B cell (primary cell): ENCODE measurements around the gene ITPR2. TPM values are rescaled to one million over a fixed set of nuclear protein-coding genes. Genes with fewer than 3 reads are reported as not detected.

Source experiments
- ATAC-seq: fragments of 200-7000 bp; cut with Tn5 transposase; one replicate; pipeline ENCODE4 v1.10.0; 2021; ENCODE audit warnings: low read depth, mild to moderate bottlenecking, moderate number of reproducible peaks, moderate library complexity
- CTCF ChIA-PET: fragments of 350-600 bp; sonication (Branson Sonifier 250); formaldehyde crosslinking; loops from one replicate; lab custom pipeline; 2021; ENCODE audit warnings: antibody characterized with exemption, inconsistent platforms; lab: Charles Lee
- POLR2A ChIA-PET: fragments of 350-600 bp; sonication (Branson Sonifier 250); formaldehyde crosslinking; loops from one replicate; lab custom pipeline; 2021; ENCODE audit warnings: antibody characterized with exemption; lab: Charles Lee
- DNase-seq: peaks from one replicate; pipeline ENCODE4 v3.0.0; 2013
- H2AFZ ChIP-seq: 2 replicates; pipeline ENCODE4 v1.6.1; 2012; ENCODE audit warnings: mild to moderate bottlenecking, low read depth, low read length; ENCODE audit not compliant: insufficient read depth, poor library complexity, severe bottlenecking
- H3K27ac ChIP-seq, 2 donors: 1 replicate in 1 of 2; 2 replicates in 1 of 2; pipeline ENCODE4 v1.5.1; 2012 to 2013; ENCODE audit warnings: low read length in 2 of 2, mild to moderate bottlenecking in 2 of 2, moderate library complexity in 1 of 2
- H3K27me3 ChIP-seq, 4 experiments: fragments of 200-600 bp in 1 of 4; sonication (generic) in 1 of 4; replicated peaks in 1 of 4; 1 replicate in 2 of 4; 2 replicates in 2 of 4; pipeline versions ENCODE4 v1.6.1 to v1.7.0; 2013 to 2016; ENCODE audit warnings: low read length in 3 of 4, mild to moderate bottlenecking in 2 of 4, mixed read lengths in 1 of 4, moderate library complexity in 1 of 4; ENCODE audit not compliant: insufficient read depth in 4 of 4, control insufficient read depth in 3 of 4; ENCODE audit errors: control extremely low read depth in 1 of 4
- H3K36me3 ChIP-seq, 2 experiments: replicated peaks in 1 of 2; 1 replicate in 1 of 2; 2 replicates in 1 of 2; pipeline versions ENCODE4 v1.6.1 to v1.7.1; 2013; ENCODE audit warnings: low read length in 1 of 2; ENCODE audit not compliant: insufficient read depth in 2 of 2, control insufficient read depth in 1 of 2; ENCODE audit errors: control extremely low read depth in 1 of 2, extremely low read depth in 1 of 2
- H3K4me1 ChIP-seq, 2 donors: fragments of 200-600 bp in 1 of 2; sonication (generic) in 1 of 2; 1 replicate in 1 of 2; 2 replicates in 1 of 2; pipeline versions ENCODE4 v1.5.1 to v1.6.1; 2013 to 2017; ENCODE audit warnings: low read length in 2 of 2; ENCODE audit not compliant: control insufficient read depth in 2 of 2, insufficient read depth in 2 of 2
- H3K4me2 ChIP-seq: replicated peaks from 2 replicates; pipeline ENCODE3; 2012; ENCODE audit warnings: mild to moderate bottlenecking, low read depth, low read length; ENCODE audit not compliant: poor library complexity, severe bottlenecking
- H3K4me3 ChIP-seq, 5 experiments: fragments of 200-600 bp in 1 of 5; sonication (generic) in 1 of 5; 1 replicate in 3 of 5; 2 replicates in 2 of 5; pipeline versions ENCODE4 v1.5.1 to v1.7.0; 2011 to 2016; ENCODE audit warnings: low read length in 4 of 5, mild to moderate bottlenecking in 4 of 5, low read depth in 2 of 5, control low read depth in 1 of 5, moderate library complexity in 1 of 5; ENCODE audit not compliant: insufficient read depth in 1 of 5; ENCODE audit errors: control extremely low read depth in 1 of 5, extremely low read depth in 1 of 5
- H3K79me2 ChIP-seq: fragments of 200-600 bp; sonication (generic); one replicate; pipeline ENCODE4 v1.6.0; 2016; ENCODE audit warnings: low read length; ENCODE audit not compliant: control insufficient read depth, insufficient read depth
- H3K9ac ChIP-seq: fragments of 200-600 bp; sonication (generic); 2 replicates; pipeline ENCODE4 v1.6.1; 2017; ENCODE audit warnings: mild to moderate bottlenecking, low read length, moderate library complexity
- H3K9me3 ChIP-seq, 3 donors: one replicate each; pipeline versions ENCODE4 v1.6.1 to v1.7.1; 2013; ENCODE audit warnings: low read length in 2 of 3; ENCODE audit not compliant: control insufficient read depth in 2 of 3, insufficient read depth in 1 of 3; ENCODE audit errors: control extremely low read depth in 1 of 3
- H4K20me1 ChIP-seq: 2 replicates; pipeline ENCODE4 v1.6.0; 2012; ENCODE audit warnings: mild to moderate bottlenecking, low read length; ENCODE audit not compliant: insufficient read depth, control insufficient read depth, poor library complexity, severe bottlenecking
- H3K27ac Mint-ChIP-seq: one replicate; pipeline ENCODE4 v1.8.0; 2021; ENCODE audit warnings: mixed read lengths
- H3K27me3 Mint-ChIP-seq: one replicate; pipeline ENCODE4 v1.8.0; 2021; ENCODE audit warnings: mixed read lengths
- H3K4me1 Mint-ChIP-seq: one replicate; pipeline ENCODE4 v1.8.0; 2021; ENCODE audit warnings: mixed read lengths
- H3K4me3 Mint-ChIP-seq: one replicate; pipeline ENCODE4 v1.8.0; 2021; ENCODE audit warnings: mixed read lengths
- H3K9me3 Mint-ChIP-seq: one replicate; pipeline ENCODE4 v1.8.0; 2022; ENCODE audit warnings: mixed read lengths; ENCODE audit not compliant: insufficient read depth
- CTCF ChIP-seq: fragments of 200-600 bp; IDR thresholded peaks from one replicate; pipeline ENCODE4 v1.8.0; 2022; ENCODE audit warnings: antibody characterized with exemption, mild to moderate bottlenecking
- EZH2 ChIP-seq: IDR thresholded peaks from 2 replicates; pipeline ENCODE4 v1.6.1; 2012; ENCODE audit warnings: borderline replicate concordance, low read depth, mild to moderate bottlenecking, moderate library complexity, low read length; ENCODE audit not compliant: insufficient read depth, poor library complexity, severe bottlenecking
- WGBS: methylation state at CpG from one replicate; pipeline ENCODE4 v1.1.5; 2013; ENCODE audit warnings: missing lambda C conversion rate; ENCODE audit not compliant: insufficient coverage; 5-methylcytosine and 5-hydroxymethylcytosine counted together
- intact Hi-C: fragments of 100-400 bp; cut with micrococcal nuclease; formaldehyde crosslinking; loops from one replicate; pipeline ENCODE4 v1.10.0; 2022
- polyA plus RNA-seq: library from polyadenylated mRNA; depleted of rRNA; stranded (reverse); fragments of >200 nt; gene quantifications from 2 replicates; pipeline ENCODE4 v1.2.3, GENCODE V29; 2012
- total RNA-seq, 2 donors: library from RNA; stranded (reverse); fragments of 120-200 nt in 1 of 2; gene quantifications; 1 replicate in 1 of 2; 2 replicates in 1 of 2; pipeline versions ENCODE4 v1.2.3 to v1.2.4, GENCODE V29; 2013 to 2022

The ITPR2 gene
- total and polyA plus RNA-seq, 2 donors (not counting 1 experiment from before 2014, with no cell fraction given): 4.3 to 113 TPM

- Histone ChIP-seq H2AFZ (no peak overlapping the region), H3K4me3 (no peak overlapping the region), H3K79me2 (peaks cover 16% of the 10 kb centered on the region), H3K4me2 (no peak overlapping the region), H3K4me1 (peaks cover 19 to 20% of the 10 kb centered on the region in 2 donors), H3K9ac (no peak overlapping the region), H3K9me3 (no peaks in the 10 kb centered on the region), H3K27ac (peak overlapping the region in 1 of 2 donors; percentile 5), H3K36me3 (peaks cover 0 to 2% of the 10 kb centered on the region in 2 experiments), H3K27me3 (no peaks in the 10 kb centered on the region), H4K20me1 (peaks cover 9% of the 10 kb centered on the region)
- no peak for TF ChIP-seq CTCF
- WGBS: 100% methylated on average over 2 of the region's 5 CpGs
- H3K9me3 Mint-ChIP-seq: peaks cover 2% of the 10 kb centered on the region
- ChIA-PET CTCF (no interaction called here), POLR2A (no interaction called here)
- intact Hi-C loops: no loop called here
- no peaks in the 10 kb centered on the region for H3K27me3 Mint-ChIP-seq
- peaks cover 35% of the 10 kb centered on the region for H3K4me1 Mint-ChIP-seq
- DNase-seq (no peak), ATAC-seq (no peak)
- H3K27ac Mint-ChIP-seq: peak overlapping the region; percentile 4
- H3K4me3 Mint-ChIP-seq: no peak overlapping the region
These were observed 62.5 kb downstream of the ITPR2 start for GRCh38 chr12:26770239-26771070.

GRCh38 chr12:26769611-26770010 is 63.4 kb downstream of the ITPR2 start:
- no CpG with 5 or more reads among the region's 3 CpGs for WGBS
- peaks cover 19 to 20% of the 10 kb centered on the region in 2 donors for H3K4me1 ChIP-seq
- Mint-ChIP-seq H3K4me3 (no peak overlapping the region), H3K27me3 (no peaks in the 10 kb centered on the region), H3K9me3 (peaks cover 2% of the 10 kb centered on the region), H3K27ac (no peak overlapping the region), H3K4me1 (peaks cover 35% of the 10 kb centered on the region)
- no peak overlapping the region for H2AFZ ChIP-seq
- no peaks in the 10 kb centered on the region for H3K27me3 ChIP-seq
- no peaks in the 10 kb centered on the region for H3K9me3 ChIP-seq
- peaks cover 9% of the 10 kb centered on the region for H4K20me1 ChIP-seq
- no peak overlapping the region for H3K4me3 ChIP-seq
- peak; percentile 15 for DNase-seq
- ChIA-PET POLR2A (no interaction called here), CTCF (interaction anchor here (1.0 kb wide), 1 partner anchor 64 kb away, joined by 3 read pairs; the partner anchor contains the start of gene ITPR2)
- no peak overlapping the region for H3K9ac ChIP-seq
- no peak overlapping the region for H3K27ac ChIP-seq
- H3K4me2 ChIP-seq: peak overlapping the region; percentile 2
- TF ChIP-seq CTCF (no peak), EZH2 (no peak)
- H3K36me3 ChIP-seq: peaks cover 0 to 2% of the 10 kb centered on the region in 2 experiments
- intact Hi-C loops: no loop called here
- H3K79me2 ChIP-seq: peaks cover 16% of the 10 kb centered on the region
- no peak for ATAC-seq
